A549 treated with DMSO at 1 μM for 4 hours (cell line): ENCODE results near the gene KDM6B. TPM values are rescaled to one million over a fixed set of nuclear protein-coding genes. Genes with fewer than 3 reads are reported as not detected.

Source experiments
- total RNA-seq: library from RNA; stranded (reverse); fragments of 200-300 nt; extraction: Qiagen RNA extraction; gene quantifications from 5 replicates; pipeline ENCODE4 v1.2.3, GENCODE V29; 2022; ENCODE audit warnings: low read depth

Gene KDM6B
- 17.7 to 24.0 TPM (median 19.0 TPM) in 5 replicates for total RNA-seq

DNA sequence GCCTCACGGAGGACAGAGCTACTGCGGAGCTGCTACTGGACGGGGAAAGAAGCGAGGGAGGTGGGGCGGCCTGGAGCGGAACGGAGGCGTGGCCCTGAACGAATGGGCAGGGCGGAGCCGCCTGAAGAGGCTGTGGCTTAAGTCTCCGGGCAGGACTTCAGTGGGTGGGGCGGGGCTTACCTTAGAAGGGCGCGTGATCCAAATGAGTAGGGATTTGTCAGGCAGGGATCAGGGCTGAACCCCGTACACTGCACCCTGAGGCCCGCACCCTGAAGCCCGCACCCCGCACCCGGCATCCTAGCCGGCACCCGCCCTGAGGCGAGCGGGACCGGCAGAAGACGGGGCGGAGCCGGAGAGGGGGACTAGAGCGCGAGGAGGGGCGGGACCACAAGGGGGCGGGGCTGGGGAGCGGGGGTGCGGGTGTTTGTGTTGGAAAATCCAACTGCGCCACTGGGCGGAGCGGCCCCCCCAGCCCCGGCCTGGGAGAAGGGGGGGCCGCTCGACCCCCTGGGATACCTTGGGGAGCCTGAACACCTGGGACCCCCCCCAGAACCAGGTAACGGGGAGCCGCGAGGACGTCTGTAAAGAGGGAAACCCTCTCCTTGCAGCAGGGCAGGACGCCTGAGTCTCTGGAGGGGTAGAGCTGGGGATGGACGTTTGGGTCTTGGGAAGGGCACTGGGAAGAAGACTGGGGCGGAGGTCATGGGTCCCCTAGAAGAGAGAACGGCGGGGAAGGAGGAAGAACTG, at the start of gene KDM6B:
Gene KDM6B (plus strand): TSS at position 423 of the 747 bp plus-strand sequence. CDS start 11,338 bp downstream, outside the sequence.

GRCh38 chr17:7854851-7855659, 21.0 kb downstream of the KDM6B start, which contains the start of gene TMEM88:
TSS of gene TMEM88 (plus strand) at chr17:7855066. CDS start at chr17:7855075, 9 bp downstream.

DNA sequence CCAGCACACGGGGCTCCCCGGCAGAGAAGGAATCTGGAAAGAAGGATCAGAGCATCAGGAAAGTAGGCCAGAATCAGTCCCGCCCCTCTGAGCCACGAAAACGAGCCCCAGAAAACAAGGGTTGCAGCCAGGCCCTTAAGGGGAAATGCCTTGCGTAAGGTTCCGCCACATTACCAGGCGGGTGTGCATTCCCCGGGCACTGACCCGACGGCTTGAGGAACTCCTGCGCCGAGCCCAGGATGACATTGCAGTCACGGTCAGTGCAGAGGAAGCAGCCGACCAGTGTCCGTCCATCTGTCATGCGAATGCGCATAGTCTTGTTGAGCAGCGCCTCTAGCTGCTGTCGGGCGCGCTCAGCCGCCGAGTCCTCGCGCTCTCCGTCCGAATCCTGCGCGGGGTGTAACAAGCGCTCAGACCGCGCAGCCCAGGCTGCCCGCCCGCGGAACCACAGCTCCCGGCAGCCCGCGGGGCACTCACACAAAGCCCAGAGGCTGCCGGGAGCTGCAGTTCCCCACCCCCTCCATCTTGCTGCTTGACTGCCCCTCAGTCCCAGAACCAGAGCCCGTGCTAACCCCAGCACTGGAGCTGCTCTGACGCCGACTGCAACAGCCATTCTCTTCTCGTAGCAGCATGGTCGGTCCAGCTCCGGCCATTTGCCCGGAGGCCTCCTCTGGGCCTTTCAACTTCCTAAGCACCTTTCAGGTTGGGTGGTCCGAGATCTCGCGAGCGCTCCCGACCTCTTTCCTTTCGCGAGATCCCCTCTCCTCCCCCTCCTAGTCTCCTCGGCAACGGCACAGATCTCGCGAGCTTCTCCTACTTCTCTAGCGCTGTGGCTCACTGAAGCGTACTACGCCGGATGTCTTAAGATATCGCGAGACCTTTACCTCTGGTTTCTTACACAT, 23.0 kb downstream of the KDM6B start, which contains the start of gene NAA38:
Gene NAA38 (minus strand): TSS at position 749 of the 902 bp plus-strand sequence. CDS start 96 bp downstream, at position 653.

DNA sequence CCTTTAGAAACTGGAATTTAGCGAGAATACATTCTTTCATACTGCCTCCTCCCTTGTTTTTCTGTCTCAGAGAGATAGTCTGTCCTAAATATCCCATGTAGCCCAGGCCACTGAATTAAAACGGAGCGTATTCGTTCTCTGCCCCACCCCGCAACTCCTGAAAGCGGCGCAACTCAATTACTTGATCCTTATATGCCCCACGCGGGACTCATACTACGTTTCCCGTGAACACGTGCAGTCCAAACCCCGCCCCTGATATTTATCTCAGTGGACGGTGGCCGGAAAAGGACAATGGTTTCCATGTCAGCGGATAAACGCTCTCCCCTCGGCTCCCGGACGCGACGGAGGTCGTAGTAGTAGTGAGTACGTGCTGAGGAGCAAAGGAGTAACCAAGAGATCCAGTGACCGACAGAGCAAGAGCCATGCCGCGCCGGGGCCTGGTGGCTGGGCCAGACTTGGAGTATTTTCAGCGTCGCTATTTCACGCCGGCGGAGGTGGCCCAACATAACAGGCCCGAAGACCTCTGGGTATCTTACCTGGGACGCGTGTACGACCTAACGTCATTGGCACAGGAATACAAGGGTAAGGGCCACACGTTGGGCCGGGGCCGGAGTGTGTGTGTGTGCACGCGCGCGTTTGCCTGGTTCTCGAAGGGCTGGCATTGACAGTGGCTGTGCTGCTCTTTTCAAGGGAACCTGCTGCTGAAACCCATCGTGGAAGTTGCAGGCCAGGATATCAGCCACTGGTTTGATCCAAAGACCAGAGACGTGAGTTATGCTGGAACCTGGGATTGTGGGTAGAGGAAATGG, 23.9 kb downstream of the KDM6B start, which contains the start of gene CYB5D1:
Gene CYB5D1 (plus strand): TSS at position 291 of the 809 bp plus-strand sequence. CDS start 132 bp downstream, at position 423.

Other genes with a start within 250 kb of the KDM6B start
- gene SOX15, start 244.1 kb upstream of the KDM6B start, total RNA-seq, result 0.36 to 0.44 TPM (median 0.37 TPM) in 5 replicates
- gene FXR2, start 219.3 kb upstream of the KDM6B start, total RNA-seq, result 59.9 to 63.2 TPM (median 61.1 TPM) in 5 replicates
- 75.9 to 92.6 TPM (median 88.1 TPM) in 5 replicates for gene SAT2, start 206.4 kb upstream of the KDM6B start, total RNA-seq
- gene SHBG, start 204.1 kb upstream of the KDM6B start, total RNA-seq, result 0.38 to 0.70 TPM (median 0.50 TPM) in 5 replicates
- gene ATP1B2, start 183.3 kb upstream of the KDM6B start, total RNA-seq, result 0.13 to 0.27 TPM (median 0.24 TPM) in 5 replicates
- 50.2 to 60.1 TPM (median 56.6 TPM) in 5 replicates for gene TP53, start 146.7 kb upstream of the KDM6B start, total RNA-seq
- gene WRAP53, start 145.7 kb upstream of the KDM6B start, total RNA-seq, result 33.2 to 47.3 TPM (median 45.3 TPM) in 5 replicates
- 1.2 to 1.9 TPM (median 1.6 TPM) in 5 replicates for gene EFNB3, start 129.0 kb upstream of the KDM6B start, total RNA-seq
- gene DNAH2, start 116.5 kb upstream of the KDM6B start, total RNA-seq, result 0.01 to 0.09 TPM (median 0.02 TPM) in 5 replicates
- gene TMEM88, start 20.8 kb downstream of the KDM6B start, total RNA-seq, result 0.57 to 1.7 TPM (median 0.96 TPM) in 5 replicates
- 191 to 232 TPM (median 215 TPM) in 5 replicates for gene NAA38, start 23.3 kb downstream of the KDM6B start, total RNA-seq
- 21.2 to 25.1 TPM (median 23.1 TPM) in 5 replicates for gene CYB5D1, start 23.8 kb downstream of the KDM6B start, total RNA-seq
- gene CHD3, start 54.6 kb downstream of the KDM6B start, total RNA-seq, result 66.5 to 79.7 TPM (median 70.3 TPM) in 5 replicates
- gene RNF227, start 82.1 kb downstream of the KDM6B start, total RNA-seq, result 1.4 to 2.0 TPM (median 1.6 TPM) in 5 replicates
- gene KCNAB3, start 95.6 kb downstream of the KDM6B start, total RNA-seq, result 1.8 to 3.3 TPM (median 2.4 TPM) in 5 replicates
- gene TRAPPC1, start 97.7 kb downstream of the KDM6B start, total RNA-seq, result 271 to 324 TPM (median 289 TPM) in 5 replicates
- gene CNTROB, start 98.0 kb downstream of the KDM6B start, total RNA-seq, result 37.7 to 45.9 TPM (median 41.4 TPM) in 5 replicates
- gene GUCY2D, start 168.4 kb downstream of the KDM6B start, total RNA-seq, result not detected in 5 replicates
- gene ALOX15B, start 204.8 kb downstream of the KDM6B start, total RNA-seq, result not detected in 5 replicates